CD4-positive, alpha-beta T cell treated with Interleukin-17A for 1 hour (primary cell): Measurements from ENCODE around the gene INPP5A.
A peak's percentile ranks its signal among the peaks of the same experiment; 100 is the strongest.
"Not testable (repeated sequence)": the region's sequence is repeated elsewhere in the genome, so short reads cannot be mapped to it uniquely, and the experiment has no call there.

Experiments
- DNase-seq: peaks from one replicate; pipeline ENCODE4 v3.0.0-alpha.2; 2020

INPP5A gene

DNA sequence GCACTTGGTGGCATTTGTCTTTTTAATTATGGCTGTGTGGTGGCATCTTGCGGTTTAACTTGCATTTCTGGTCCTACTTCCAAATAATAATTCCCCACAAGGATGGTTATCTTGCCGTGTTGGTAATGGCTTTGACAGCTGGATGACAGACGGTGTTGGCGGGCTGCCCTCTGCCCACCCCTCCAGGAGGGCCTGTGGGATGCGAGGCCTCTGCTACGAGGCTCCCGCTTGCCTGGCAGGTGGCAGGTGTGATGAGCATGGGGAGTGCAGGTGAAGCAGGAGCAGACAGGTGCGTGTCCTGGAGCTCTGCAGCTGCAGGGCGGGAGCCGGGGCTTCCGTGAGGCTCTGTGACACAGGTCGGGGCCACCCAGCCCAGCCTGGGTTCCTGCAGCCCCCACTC is 11.8 kb downstream of the INPP5A start:
- DNase-seq = no peak

DNA sequence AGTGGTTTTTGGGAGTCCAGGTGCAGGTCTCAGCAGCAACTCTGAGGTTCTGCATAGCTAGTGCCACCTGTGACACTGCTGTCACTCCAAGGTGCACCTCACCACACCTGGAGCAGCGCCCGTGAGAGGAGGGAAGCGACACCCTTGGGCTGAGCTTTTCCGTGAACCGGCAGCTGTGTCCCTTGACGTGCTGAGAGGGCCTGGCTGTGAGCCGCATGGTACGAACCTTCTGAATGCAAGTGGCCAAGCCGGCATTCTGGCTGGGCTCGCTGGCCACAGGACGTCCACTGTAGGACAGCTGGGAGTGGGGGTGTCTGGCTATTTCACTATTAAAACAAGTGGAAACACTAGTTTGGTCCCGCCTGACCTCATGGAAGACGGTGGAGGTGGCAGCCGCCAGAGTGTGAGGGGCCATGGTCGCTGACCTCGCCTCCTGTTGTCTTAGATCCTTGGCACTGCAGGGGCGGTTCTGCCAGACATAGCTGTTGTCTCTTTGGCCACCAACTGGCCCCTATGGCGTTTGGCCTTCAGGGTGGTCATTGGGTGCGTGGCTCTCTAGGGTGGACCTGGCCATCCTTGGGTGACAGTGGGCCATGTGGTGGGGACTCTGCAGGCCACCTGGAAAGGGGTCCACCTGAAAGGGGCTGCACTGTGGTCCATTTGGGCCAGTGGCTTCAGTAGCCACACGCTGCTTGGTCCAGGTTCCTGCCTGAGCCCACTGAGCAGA is 12.9 kb downstream of the INPP5A start:
- DNase-seq = no peak

DNA sequence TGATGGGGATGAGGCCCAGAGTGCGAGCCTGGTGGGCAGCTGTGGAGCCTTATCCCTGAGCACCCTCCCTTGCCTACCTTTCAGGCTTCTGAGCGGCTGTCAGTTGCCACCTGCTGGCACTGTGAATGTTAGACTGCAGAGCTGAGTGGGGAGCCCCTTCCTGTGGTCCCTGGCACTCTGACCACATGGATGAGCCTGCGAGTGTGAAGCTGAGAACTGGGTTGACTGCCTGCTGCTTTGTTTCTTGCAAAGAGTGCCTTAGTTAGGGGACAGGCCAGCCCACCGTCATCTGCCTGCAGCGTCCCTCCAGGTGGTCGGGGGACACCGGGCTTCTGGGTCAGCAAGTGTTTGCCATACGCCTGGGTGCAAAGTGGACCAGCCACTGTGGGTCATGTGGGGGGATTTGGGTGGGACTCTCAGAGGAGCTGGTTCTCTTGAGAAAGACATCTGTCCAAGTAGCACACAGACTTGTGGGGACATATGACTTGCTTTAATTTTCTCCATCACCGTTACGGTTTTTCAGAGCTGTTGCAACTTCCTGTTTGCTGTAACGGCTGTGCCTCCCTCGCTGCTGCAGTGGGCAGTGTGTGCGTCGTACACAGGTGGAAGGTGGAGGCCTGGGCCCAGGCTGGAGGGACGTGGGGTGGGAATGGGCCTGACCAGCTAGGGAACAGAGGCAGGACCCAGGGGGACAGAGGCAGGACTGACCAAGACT is 13.7 kb downstream of the INPP5A start:
- peak; percentile 40 for DNase-seq

DNA sequence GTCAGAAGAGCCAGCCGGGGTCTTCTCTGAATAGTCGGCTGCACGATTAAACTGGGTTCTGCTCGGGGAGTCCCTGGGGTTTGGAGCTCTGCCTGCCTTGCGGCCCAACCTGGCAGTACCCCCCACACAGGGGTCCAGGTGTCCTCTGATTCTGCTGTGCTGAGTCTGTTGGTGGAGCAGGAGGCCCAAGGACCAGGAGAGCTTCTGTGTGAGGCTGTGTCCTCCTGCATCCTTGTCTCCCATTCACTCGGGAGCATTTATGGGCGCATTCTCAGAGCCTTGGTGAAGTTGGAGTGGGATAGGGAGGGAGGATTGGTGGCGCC is 14.2 kb downstream of the INPP5A start:
- no peak for DNase-seq

DNA sequence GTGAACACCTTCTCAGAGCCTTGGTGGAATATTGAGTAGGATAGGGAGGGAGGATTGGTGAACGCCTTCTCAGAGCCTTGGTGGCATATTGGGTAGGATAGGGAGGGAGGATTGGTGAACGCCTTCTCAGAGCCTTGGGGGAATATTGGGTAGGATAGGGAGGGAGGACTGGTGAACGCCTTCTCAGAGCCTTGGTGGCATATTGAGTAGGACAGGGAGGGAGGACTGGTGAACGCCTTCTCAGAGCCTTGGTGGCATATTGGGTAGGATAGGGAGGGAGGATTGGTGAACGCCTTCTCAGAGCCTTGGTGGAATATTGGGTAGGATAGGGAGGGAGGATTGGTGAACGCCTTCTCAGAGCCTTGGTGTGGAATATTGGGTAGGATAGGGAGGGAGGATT is 15.0 kb downstream of the INPP5A start:
- not testable (repeated sequence) for DNase-seq

DNA sequence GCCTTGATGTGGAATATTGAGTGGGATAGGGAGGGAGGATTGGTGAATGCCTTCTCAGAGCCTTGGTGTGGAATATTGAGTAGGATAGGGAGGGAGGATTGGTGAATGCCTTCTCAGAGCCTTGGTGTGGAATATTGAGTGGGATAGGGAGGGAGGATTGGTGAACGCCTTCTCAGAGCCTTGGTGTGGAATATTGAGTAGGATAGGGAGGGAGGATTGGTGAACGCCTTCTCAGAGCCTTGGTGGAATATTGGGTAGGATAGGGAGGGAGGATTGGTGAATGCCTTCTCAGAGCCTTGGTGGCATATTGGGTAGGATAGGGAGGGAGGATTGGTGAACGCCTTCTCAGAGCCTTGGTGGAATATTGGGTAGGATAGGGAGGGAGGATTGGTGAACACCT is 16.0 kb downstream of the INPP5A start:
- not testable (repeated sequence) for DNase-seq

DNA sequence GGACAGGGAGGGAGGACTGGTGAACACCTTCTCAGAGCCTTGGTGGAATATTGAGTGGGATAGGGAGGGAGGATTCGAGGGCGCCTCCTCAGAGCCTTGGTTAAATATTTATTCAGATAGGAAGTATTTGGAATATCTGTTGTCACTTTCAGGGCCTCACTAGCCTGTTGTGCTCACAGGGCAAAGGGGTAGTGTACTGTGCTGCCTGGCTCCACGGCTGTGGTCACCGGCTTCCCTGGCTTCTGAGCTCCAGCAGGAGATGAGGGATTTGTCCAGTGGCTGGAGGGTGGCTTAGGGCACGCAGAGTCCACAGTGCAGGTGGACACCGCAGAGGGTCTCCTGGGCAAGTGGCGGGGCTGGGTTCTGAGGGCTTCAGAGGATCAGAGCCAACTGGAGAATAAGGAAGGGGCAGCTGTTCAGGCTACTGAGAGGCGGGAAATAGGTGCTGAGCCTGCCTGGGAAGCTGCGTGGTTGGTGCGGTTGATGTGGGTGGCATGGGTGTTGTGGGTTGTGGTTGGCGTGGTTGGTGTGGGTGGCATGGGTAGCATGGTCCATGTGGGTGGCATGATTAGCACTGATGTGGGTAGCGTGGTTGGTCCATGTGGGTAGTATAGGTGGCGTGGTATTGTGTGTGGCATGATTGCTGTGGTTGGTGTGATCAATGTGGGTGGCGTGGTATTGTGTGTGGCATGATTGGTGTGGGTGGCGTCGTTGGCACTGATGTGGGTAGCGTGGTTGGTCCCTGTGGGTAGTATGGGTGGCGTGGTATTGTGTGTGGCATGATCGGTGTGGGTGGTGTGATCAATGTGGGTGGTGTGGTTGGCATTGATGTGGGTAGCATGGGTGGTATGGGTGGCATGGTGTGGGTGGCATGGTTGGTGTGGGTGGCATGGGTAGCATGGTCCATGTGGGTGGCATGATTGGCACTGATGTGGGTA is 16.7 kb downstream of the INPP5A start:
- peak; percentile 20 for DNase-seq

DNA sequence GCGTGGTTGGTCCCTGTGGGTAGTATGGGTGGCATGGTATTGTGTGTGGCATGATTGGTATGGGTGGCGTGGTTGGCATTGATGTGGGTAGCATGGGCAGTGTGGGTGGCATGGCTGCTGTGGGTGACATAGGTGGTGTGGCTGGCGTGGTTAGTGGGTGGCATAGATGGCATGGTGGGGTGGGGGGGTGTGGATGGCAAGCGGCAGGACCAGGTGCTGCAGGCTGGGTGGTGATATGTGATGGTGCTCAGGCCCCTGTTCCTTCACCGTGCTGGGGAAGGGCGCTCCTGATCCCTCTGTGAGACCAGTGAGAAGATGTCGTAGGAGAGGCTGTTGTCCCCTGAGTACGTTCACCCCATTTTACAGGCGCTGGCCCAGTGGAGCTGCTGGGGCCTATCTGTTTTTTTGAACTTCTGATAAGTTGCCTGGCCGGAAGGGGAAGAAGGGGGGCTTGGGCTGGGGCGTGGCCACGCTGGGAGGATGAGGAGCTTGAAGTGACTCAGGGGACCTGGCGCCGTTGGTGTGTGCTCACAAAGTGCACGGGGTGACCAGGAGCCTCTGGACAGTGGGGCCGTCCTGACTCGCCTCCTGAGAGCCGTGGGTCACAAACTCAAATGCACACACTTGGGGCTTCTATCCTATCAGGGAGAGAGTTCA is 17.5 kb downstream of the INPP5A start:
- DNase-seq = peak; percentile 47

DNA sequence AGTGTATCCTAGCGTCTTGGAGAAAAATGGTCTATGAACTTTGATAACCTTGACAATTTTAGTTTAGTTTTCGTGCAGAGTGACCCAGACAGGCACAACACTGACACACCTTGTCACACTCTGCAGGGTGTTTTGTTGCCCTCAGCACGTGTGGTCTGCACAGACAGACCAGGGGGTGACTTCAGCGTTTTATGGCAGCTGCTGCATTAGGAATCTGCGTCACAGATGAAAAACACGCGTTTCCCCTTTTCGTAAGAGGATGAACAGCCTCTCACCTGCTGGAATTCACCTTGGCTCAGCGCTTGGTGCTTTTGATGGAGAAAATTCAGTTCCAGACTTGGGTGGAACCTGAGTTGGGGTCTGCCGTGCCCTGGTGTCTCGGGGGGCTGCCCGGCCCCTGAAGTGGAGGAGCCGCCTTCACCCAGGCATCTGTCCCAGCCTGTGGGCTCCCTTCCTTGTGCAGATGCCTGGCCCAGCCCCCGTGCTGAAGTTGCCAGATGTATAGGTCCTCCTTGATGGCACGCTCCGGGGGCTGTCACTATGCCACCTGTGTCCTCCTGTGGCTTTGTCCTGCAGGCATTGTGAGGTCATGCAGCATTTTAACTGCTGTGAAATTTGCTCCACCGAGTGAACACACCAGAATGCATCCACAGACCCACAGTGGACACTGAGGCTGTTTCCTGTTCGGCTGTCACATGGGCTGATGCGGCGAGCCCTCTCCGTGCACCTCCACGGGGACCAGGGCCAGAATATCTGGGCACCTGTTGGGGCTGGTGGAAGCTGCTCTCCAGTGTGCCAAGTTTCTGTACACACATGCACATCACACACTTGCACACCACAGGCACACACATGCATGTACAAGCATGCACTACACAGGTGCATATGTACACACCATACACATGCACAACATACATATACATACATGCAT is 18.3 kb downstream of the INPP5A start:
- DNase-seq = no peak

DNA sequence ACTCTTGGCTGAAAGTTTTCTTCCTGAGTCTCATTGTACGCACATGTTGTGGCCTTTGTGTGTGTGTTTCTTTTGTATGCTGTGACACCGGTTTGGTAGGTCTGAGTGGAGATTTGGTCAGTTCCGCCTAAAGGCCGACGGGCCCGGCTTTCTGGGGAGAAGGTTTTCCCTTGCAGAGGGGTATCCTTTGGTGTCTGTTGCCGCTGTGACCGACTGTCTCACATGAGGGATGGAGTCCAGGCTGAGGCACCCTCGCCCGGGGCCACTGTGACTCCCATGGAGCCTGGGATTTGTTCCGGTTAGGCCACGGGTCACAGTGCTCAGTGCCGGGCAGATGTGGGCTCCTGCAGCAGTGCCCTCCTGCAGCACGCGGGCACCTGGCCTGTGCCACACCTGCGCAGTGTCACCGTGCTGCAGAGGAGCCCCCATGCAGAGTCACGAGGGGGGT is 19.4 kb downstream of the INPP5A start:
- no peak for DNase-seq

DNA sequence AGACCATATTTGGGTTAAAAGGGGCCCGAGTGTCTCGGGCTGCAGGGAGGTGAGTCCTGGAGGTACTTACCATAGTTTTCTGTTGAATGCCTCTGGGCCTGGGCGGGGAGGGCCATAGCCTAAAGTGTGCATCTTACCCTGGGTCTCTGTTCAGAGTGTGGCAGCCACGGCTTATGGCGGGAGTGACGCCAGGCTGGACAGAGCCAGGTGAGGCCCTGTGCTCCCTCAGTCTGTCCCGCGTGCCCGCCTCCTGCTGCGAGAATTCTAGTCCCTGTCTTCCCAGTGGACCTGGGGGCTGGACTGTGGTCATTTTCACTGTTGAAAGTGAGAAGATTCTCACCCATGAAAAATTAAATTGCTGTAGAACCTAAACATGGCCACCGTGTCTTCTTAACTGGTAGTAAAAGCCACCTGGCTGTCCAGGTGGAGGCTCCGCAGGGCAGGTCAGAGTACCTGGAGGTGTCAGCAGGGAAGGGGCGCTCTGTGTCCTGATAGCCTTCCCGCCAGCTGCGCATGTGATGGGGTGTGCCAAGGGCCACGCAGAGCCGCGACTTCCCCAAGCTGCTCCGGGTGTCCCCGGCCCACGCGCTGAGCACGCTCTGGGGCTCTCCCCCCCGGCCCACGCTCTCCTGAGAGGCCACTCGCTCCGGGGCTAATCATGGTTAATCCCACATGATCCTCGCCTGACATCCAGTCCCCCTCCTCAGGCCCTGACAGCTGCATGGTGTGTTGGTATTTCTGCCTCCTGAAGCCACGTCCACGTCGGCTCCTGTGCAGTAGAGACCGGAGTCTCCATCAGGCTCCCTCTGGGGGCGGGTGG is 20.3 kb downstream of the INPP5A start:
- no peak for DNase-seq

DNA sequence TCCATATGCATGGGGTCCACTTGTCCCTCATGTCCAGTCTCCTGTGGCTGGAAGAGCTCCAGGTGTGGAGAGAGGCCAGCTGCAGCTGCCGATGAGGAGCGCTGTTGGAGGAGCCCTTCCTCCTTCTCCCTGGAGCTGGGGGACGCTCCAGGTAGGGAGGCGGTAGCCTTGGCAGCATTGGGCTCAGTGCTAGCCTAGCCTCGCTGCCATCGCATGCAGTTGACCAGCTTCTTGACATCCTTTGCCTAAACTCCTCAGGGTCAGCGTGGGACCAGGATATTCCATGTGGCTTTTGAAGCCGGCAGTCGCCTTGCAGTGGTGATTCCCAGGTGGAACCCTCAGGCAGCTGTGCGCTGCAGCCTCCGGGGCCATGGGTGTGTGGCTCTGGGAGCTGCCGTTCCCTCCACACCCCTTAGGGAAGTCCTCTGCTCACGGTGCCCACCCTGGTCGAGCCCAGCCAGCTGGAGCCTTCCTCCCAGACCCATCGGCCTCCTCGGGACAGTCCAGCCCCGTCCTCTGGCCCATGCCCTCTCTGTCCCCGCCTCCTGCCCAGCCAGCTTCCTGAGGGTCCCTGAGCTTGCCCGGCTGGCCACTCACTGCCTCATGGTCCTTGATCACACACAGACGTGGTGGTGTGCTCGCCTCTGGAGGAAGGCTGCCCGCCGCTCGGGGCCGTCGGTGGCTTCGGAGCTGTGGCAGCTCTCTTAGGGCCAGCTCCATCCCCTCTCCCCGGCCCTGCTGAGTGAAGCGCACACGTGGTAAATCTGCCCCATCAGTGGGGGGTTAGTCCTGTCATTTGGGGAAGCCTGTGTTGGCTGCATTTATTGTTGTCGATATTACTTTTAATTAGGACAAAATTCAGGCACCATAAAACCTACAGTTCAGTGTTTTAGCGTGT is 21.2 kb downstream of the INPP5A start:
- DNase-seq = no peak

DNA sequence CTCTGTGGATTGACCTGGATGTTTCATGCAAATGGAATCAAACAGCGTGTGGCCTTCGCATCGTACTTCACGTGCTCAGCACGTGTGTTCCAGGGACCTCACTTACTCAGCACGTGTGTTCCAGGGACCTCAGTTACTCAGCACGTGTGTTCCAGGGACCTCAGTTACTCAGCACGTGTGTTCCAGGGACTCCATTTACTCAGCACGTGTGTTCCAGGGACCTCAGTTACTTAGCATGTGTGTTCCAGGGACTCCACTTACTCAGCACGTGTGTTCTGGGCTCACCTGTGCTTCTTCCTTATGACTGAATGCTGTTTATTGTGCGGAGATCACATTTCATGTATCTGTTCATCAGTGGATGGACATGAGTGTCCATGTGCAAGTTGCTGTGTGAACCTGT is 22.0 kb downstream of the INPP5A start:
- DNase-seq = no peak

DNA sequence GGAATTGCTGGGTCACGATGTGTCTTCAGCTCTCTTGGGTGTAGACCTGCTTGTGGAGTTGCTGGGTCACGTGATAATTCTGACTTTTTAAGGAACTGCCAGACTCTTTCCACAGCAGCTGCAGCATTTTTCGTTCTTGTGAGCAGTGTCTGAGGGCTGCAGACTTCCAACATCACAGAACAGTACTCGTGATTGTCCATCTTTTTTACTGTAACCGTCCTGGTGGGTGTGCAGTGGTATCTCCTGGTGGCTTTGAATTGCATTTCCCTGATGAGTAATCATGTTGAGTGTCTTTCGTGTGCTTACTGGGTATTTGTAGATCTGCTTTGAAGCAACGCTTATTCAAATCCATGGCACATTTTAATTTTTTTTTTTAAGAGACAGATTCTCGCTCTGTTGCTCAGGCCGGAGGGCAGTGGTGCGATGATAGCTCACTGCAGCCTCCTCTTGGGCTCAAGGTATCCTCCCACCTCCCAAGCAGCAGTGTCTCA is 22.7 kb downstream of the INPP5A start:
- DNase-seq = no peak

DNA sequence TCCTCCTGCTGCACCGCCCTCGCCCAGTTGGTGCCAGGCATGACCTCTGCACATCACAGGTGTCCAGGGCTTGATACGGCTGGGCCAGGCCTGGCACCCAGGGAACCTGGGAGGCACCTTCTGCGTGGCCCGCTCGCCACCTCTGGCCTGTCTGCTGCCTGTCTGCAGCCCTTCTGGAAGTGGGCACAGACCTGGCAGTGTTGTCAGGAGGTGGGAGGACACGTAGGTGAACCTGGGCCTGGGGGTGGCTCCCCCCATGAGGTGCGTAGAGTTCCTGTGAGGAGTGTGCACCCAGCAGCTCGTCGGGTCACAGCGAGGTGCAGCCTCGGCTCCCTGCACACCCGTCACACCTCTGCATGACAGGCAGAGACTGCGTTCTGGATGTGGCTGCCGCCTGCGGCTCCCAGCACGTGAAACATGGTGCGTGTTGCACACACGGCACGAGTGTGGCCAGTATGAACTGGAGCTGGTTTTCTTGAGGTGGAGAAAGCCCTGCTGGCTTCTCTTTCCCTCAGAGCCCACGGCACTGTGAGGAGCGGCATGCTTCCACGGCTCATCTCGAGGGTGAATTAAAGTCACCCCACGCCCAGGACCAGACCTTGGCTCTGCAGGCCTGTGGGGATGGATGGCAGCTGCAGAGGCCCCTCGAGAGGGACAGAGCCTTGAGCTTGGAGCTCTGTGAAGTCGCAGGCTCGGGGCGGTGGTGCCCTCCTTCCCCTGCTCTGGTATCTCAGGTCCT is 24.8 kb downstream of the INPP5A start:
- DNase-seq = no peak

DNA sequence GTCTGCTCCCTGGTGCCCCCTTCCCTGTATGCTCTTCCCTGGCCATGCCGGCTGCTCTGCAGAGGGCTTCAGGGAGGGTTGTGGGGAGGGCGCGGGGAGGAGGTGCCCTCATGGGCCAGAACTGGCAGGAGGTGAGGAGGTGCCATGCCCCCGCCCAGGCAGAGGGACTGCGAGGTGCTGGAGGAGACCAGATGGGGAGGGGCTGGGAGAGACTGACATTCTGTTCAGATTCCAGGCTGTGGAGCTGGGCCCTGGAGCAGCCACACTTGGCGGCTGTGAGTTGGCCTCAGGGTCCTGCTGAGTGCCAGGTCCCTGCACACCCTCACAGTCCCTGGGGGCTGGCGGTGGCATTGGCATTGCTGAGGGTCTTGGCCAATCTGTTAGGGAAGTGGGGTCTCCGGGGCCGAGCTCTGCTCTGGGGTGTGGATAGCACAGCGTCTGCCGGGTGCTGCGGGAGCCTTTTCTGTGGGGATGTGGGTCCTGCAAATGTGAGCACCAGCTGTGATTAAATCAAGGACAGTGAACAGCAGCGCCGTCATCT is 25.4 kb downstream of the INPP5A start:
- DNase-seq = no peak

DNA sequence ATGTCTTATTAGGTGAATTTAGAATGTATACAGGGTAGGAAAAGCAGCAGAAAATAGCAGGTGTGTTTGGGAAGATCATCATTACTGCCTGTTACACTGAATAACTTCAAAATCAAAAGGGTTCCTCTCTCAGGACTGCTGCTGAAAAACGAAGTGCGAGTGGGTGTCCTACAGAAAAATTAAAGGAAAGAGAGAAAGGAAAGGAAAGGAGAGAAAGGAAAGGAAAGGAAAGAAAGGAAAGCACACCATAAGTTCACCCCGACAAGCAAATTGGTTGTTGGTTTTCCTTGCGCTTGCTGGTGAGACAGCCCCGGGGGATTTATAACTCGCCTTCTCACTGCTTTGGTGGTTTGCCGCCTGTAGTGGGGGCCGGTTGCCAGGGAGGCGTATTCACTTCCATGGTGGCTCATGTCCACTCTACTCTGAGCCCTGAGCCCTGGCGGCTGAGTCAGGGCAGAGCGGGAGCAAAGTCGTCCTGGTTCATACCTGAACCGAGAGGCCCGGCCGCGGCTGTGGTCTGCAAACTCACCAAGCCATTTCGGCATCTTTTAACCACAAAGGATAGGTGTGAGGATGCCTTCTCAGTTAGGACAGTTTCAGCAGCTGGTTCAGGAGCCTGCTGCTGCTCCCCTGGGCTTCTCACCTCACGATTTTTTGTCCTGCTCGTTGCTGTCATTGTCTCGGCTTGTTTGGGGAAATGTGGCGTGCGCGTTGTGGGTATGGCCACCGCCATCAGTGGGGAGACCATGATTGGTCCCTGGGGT is 26.1 kb downstream of the INPP5A start:
- no peak for DNase-seq

DNA sequence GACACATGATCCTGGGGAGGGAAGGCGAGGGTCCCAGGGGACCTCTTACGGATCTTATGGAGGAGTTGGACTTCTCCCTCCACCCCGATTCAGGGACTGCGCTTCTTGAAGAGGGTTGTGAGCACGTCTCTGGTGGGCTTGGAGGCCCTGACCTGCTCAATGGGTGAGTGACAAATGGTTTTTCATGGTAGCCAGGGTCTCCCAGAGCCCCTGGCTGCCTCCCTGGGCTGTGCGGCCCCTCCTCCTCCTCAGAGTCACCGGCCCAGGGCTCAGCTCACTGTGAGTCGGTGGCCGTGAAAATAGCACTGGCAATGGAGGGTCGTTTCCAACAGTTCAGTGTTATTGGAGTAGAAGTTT is 26.6 kb downstream of the INPP5A start:
- no peak for DNase-seq
